Thyroid gland (tissue), 4 donors: ENCODE measurements around the gene KDR.

ENCODE experiments used
- CTCF ChIP-seq, 6 experiments: fragments of 200-600 bp in 3 of 6; fragments of 450-650 bp in 3 of 6; sonication (generic) in 3 of 6; IDR thresholded peaks; one replicate each; pipeline ENCODE4 v1.5.1; 2016 to 2019; ENCODE audit warnings: antibody characterized with exemption in 6 of 6, mild to moderate bottlenecking in 2 of 6, inconsistent platforms in 1 of 6, moderate library complexity in 1 of 6
- POLR2A ChIP-seq, 2 donors: fragments of 450-650 bp; IDR thresholded peaks; one replicate each; pipeline ENCODE4 v1.6.1; 2017; ENCODE audit warnings: antibody characterized with exemption in 2 of 2, mild to moderate bottlenecking in 2 of 2, moderate library complexity in 1 of 2

GRCh38 chr4:55118397-55118796 is 7.0 kb downstream of the KDR start:
- TF ChIP-seq POLR2A (IDR thresholded peaks at IDR 0.05) (no peak), CTCF (IDR thresholded peaks at IDR 0.05) (no peak)
